HCT116 (cell line): ENCODE results near the gene SNRPA. TPM values are rescaled to one million over a fixed set of nuclear protein-coding genes. Genes with fewer than 3 reads are reported as not detected.

Source experiments
- ATAC-seq: fragments of 200-7000 bp; cut with Tn5 transposase; 2 replicates; pipeline ENCODE4 v1.9.1; 2020; ENCODE audit warnings: mild to moderate bottlenecking, moderate library complexity
- BruUV-seq: library from RNA; stranded (reverse); fragments of 400-500 nt; replicated peaks from 2 replicates; lab custom pipeline; 2021; lab: Mats Ljungman, UMichigan
- CTCF ChIA-PET: fragments of 300-600 bp; sonication (Branson Sonifier 250); formaldehyde crosslinking; loops from one replicate; lab custom pipeline; 2021; ENCODE audit warnings: antibody characterized with exemption; lab: Charles Lee
- POLR2A ChIA-PET: fragments of 300-600, 350-600 bp; sonication (Branson Sonifier 250); formaldehyde crosslinking; loops from one replicate; lab custom pipeline; 2021; ENCODE audit warnings: antibody characterized with exemption; lab: Charles Lee
- RAD21 ChIA-PET, 2 experiments: fragments of 300-600 bp; sonication (Branson Sonifier 250); formaldehyde crosslinking; loops; one replicate each; lab custom pipeline; 2023; ENCODE audit warnings: low total read pairs in 2 of 2; ENCODE audit not compliant: uncharacterized antibody in 2 of 2, unreplicated experiment in 2 of 2, low non-redundant PET in 1 of 2; lab: Charles Lee
- DNase-seq: peaks from one replicate; pipeline ENCODE4 v3.0.0-alpha.2; 2010; ENCODE audit warnings: low read depth, low spot score
- H2AFZ ChIP-seq: fragments of 200-600 bp; shearing (Covaris generic), sonication (generic); 2 replicates; pipeline ENCODE4 v1.6.1; 2017; ENCODE audit warnings: low read depth, mixed run types, mixed read lengths, antibody characterized with exemption, low read length; ENCODE audit not compliant: poor library complexity, severe bottlenecking
- H3K27ac ChIP-seq: 2 replicates; pipeline ENCODE4 v1.5.1; 2012; ENCODE audit warnings: low read depth, low read length
- H3K27me3 ChIP-seq: fragments of 200-600 bp; sonication (generic); 2 replicates; pipeline ENCODE4 v1.6.1; 2016; ENCODE audit warnings: mixed run types, low read length, mixed read lengths; ENCODE audit not compliant: insufficient read depth
- H3K36me3 ChIP-seq, 2 experiments: fragments of 200-500 bp in 1 of 2; fragments of 200-600 bp in 1 of 2; sonication (Bioruptor generic) in 1 of 2; sonication (generic) in 1 of 2; 2 replicates each; pipeline versions ENCODE4 v1.5.1 to v1.6.1; 2014 to 2016; ENCODE audit warnings: low read length in 2 of 2, inconsistent platforms in 1 of 2, mixed read lengths in 1 of 2, mixed run types in 1 of 2; ENCODE audit not compliant: insufficient read depth in 2 of 2, control insufficient read depth in 1 of 2
- H3K4me1 ChIP-seq, 2 experiments: fragments of 200-600 bp in 1 of 2; sonication (generic) in 1 of 2; 2 replicates each; pipeline versions ENCODE4 v1.5.1 to v1.6.1; 2012 to 2017; ENCODE audit warnings: low read length in 2 of 2, inconsistent platforms in 1 of 2, mild to moderate bottlenecking in 1 of 2, mixed read lengths in 1 of 2, mixed run types in 1 of 2, moderate library complexity in 1 of 2; ENCODE audit not compliant: insufficient read depth in 2 of 2, control insufficient read depth in 1 of 2
- H3K4me2 ChIP-seq: fragments of 200-600 bp; sonication (generic); 2 replicates; pipeline ENCODE4 v1.6.1; 2017; ENCODE audit warnings: mixed run types, low read length, mixed read lengths
- H3K4me3 ChIP-seq, 2 experiments: fragments of 200-600 bp in 1 of 2; sonication (generic) in 1 of 2; replicated peaks in 1 of 2; 2 replicates each; pipeline ENCODE4 v1.5.1; 2011 to 2016; ENCODE audit warnings: low read length in 2 of 2, control low read depth in 1 of 2, low read depth in 1 of 2, mild to moderate bottlenecking in 1 of 2, mixed read lengths in 1 of 2, mixed run types in 1 of 2
- H3K79me2 ChIP-seq: fragments of 200-600 bp; sonication (generic); 2 replicates; pipeline ENCODE4 v1.6.1; 2017; ENCODE audit warnings: mild to moderate bottlenecking, mixed run types, low read length, moderate library complexity, mixed read lengths; ENCODE audit not compliant: insufficient read depth
- H3K9ac ChIP-seq: fragments of 200-600 bp; sonication (generic); 2 replicates; pipeline ENCODE4 v1.6.1; 2016; ENCODE audit warnings: low read length, mixed read lengths
- H3K9me2 ChIP-seq: fragments of 200-600 bp; sonication (generic), shearing (Covaris generic); 2 replicates; pipeline ENCODE4 v1.6.1; 2017; ENCODE audit warnings: mixed run types, mild to moderate bottlenecking, moderate library complexity; ENCODE audit not compliant: insufficient read depth
- H3K9me3 ChIP-seq, 2 experiments: fragments of 200-500 bp in 1 of 2; fragments of 200-600 bp in 1 of 2; sonication (Bioruptor generic) in 1 of 2; sonication (generic) in 1 of 2; 2 replicates each; pipeline ENCODE4 v1.6.1; 2014 to 2017; ENCODE audit warnings: low read length in 2 of 2, mixed read lengths in 2 of 2, inconsistent platforms in 1 of 2, low read depth in 1 of 2, mild to moderate bottlenecking in 1 of 2, mixed run types in 1 of 2, moderate library complexity in 1 of 2; ENCODE audit not compliant: control insufficient read depth in 1 of 2, insufficient read depth in 1 of 2
- H4K20me1 ChIP-seq: fragments of 200-600 bp; sonication (generic), shearing (Covaris generic); 2 replicates; pipeline ENCODE4 v1.6.1; 2017; ENCODE audit warnings: mixed run types, mild to moderate bottlenecking, moderate library complexity; ENCODE audit not compliant: insufficient read depth
- CBX3 ChIP-seq: IDR thresholded peaks from 2 replicates; pipeline ENCODE4 v1.6.1; 2012; ENCODE audit warnings: low read depth
- CEBPB ChIP-seq: IDR thresholded peaks from 2 replicates; pipeline ENCODE4 v1.6.1; 2012; ENCODE audit warnings: low read depth
- ELF1 ChIP-seq: IDR thresholded peaks from 2 replicates; pipeline ENCODE4 v1.6.1; 2012; ENCODE audit warnings: low read depth, borderline replicate concordance
- EZH2 ChIP-seq: fragments of 200-600 bp; sonication (generic); IDR thresholded peaks from 2 replicates; pipeline ENCODE4 v1.6.1; 2017; ENCODE audit warnings: antibody characterized with exemption, mixed run types
- EZH2phosphoT487 ChIP-seq: fragments of 200-600 bp; IDR thresholded peaks from 2 replicates; pipeline ENCODE4 v1.6.1; 2018; ENCODE audit warnings: antibody characterized with exemption, borderline replicate concordance
- FOSL1 ChIP-seq: IDR thresholded peaks from 2 replicates; pipeline ENCODE4 v1.6.1; 2012; ENCODE audit warnings: low read depth
- JUND ChIP-seq: IDR thresholded peaks from 2 replicates; pipeline ENCODE4 v1.6.1; 2012
- MAX ChIP-seq: IDR thresholded peaks from 2 replicates; pipeline ENCODE4 v1.6.1; 2012
- POLR2A ChIP-seq: IDR thresholded peaks from 2 replicates; pipeline ENCODE4 v1.7.0; 2011; ENCODE audit warnings: borderline replicate concordance; ENCODE audit not compliant: insufficient read depth, insufficient read length; ENCODE audit errors: extremely low read depth
- POLR2AphosphoS5 ChIP-seq: IDR thresholded peaks from 2 replicates; pipeline ENCODE4 v1.6.1; 2011; ENCODE audit warnings: mild to moderate bottlenecking, low read depth, low read length, moderate library complexity
- RAD21 ChIP-seq: IDR thresholded peaks from 2 replicates; pipeline ENCODE4 v1.6.1; 2012; ENCODE audit warnings: low read depth, mild to moderate bottlenecking
- SIN3A ChIP-seq: IDR thresholded peaks from 2 replicates; pipeline ENCODE4 v1.6.1; 2012; ENCODE audit warnings: low read depth
- SP1 ChIP-seq: IDR thresholded peaks from 2 replicates; pipeline ENCODE4 v1.6.1; 2012; ENCODE audit warnings: low read depth
- TCF7L2 ChIP-seq: IDR thresholded peaks from 2 replicates; pipeline ENCODE4 v1.7.0; 2011; ENCODE audit warnings: borderline replicate concordance, inconsistent platforms; ENCODE audit not compliant: insufficient read depth, insufficient read length; ENCODE audit errors: extremely low read depth
- YY1 ChIP-seq: IDR thresholded peaks from 2 replicates; pipeline ENCODE4 v1.6.1; 2011; ENCODE audit warnings: low read length, low read depth, moderate library complexity, mild to moderate bottlenecking; ENCODE audit not compliant: insufficient replicate concordance; ENCODE audit errors: extremely low read depth
- ZBTB33 ChIP-seq: IDR thresholded peaks from 2 replicates; pipeline ENCODE4 v1.6.1; 2011; ENCODE audit warnings: mild to moderate bottlenecking, low read length, moderate library complexity; ENCODE audit not compliant: insufficient replicate concordance; ENCODE audit errors: extremely low read depth
- ZFX ChIP-seq: fragments of 450-650 bp; IDR thresholded peaks from 2 replicates; pipeline ENCODE4 v1.6.1; 2017
- ZNF274 ChIP-seq: fragments of 200-500 bp; sonication (Bioruptor generic); IDR thresholded peaks from 2 replicates; pipeline ENCODE4 v1.6.1; 2014; ENCODE audit warnings: mild to moderate bottlenecking, low read depth, low read length, inconsistent platforms
- intact Hi-C: fragments of 100-400 bp; cut with micrococcal nuclease; formaldehyde crosslinking; loops from 2 replicates; pipeline ENCODE4 v1.10.0; 2022
- total RNA-seq: library from RNA; stranded (reverse); gene quantifications from one replicate; pipeline ENCODE4 v1.2.1, GENCODE V29; 2021; ENCODE audit not compliant: unreplicated experiment
- TF ChIP-seq, protein P1 (sequence below): IDR thresholded peaks from 2 replicates; pipeline ENCODE4 v1.6.1; 2012; ENCODE audit warnings: low read depth
- TF ChIP-seq, protein P2 (sequence below), 3 experiments: fragments of 200-600 bp in 1 of 3; sonication (generic) in 1 of 3; IDR thresholded peaks in 2 of 3; conservative IDR thresholded peaks in 1 of 3; 2 replicates each; pipeline ENCODE4 v1.5.1; 2012 to 2017; ENCODE audit warnings: low read depth in 2 of 3, low read length in 2 of 3, antibody characterized with exemption in 1 of 3, borderline replicate concordance in 1 of 3, control low read depth in 1 of 3, mild to moderate bottlenecking in 1 of 3, mixed read lengths in 1 of 3, mixed run types in 1 of 3, moderate library complexity in 1 of 3; ENCODE audit not compliant: insufficient read depth in 1 of 3

The SNRPA gene
- total RNA-seq, 1 experiment from 2014 or later, result 170 TPM

- DNase-seq (peak; percentile 59), ATAC-seq (peak; percentile 41)
- intact Hi-C loops, result loop anchor here (5.0 kb wide), 1 partner anchor 78 kb away; the partner anchor contains the start of gene EGLN2
- Histone ChIP-seq H3K9ac (peak overlapping the region; percentile 95), H2AFZ (no peak overlapping the region), H3K4me3 (peak overlapping the region; percentile 63 to 84), H3K27ac (peak overlapping the region; percentile 92), H3K36me3 (peaks cover 0 to 12% of the 10 kb centered on the region in 2 experiments; a peak in 2 of 4 replicates), H3K4me1 (peaks cover 13 to 67% of the 10 kb centered on the region in 2 experiments), H3K9me3 (no peaks in the 10 kb centered on the region), H3K9me2 (no peaks in the 10 kb centered on the region), H3K27me3 (no peaks in the 10 kb centered on the region), H4K20me1 (no peaks in the 10 kb centered on the region), H3K4me2 (peak overlapping the region; percentile 97), H3K79me2 (peaks cover 66% of the 10 kb centered on the region)
- ChIA-PET POLR2A (interaction anchor here (0.7 kb wide), 1 partner anchor 32 kb away, joined by 3 read pairs; the partner anchor contains the start of genes ACTMAP and SNRPA), CTCF (no interaction called here), RAD21 (no interaction called here)
- BruUV-seq, result no TSS peak
- TF ChIP-seq ZBTB33, result peak; percentile 34
- TF ChIP-seq, protein P1, sequence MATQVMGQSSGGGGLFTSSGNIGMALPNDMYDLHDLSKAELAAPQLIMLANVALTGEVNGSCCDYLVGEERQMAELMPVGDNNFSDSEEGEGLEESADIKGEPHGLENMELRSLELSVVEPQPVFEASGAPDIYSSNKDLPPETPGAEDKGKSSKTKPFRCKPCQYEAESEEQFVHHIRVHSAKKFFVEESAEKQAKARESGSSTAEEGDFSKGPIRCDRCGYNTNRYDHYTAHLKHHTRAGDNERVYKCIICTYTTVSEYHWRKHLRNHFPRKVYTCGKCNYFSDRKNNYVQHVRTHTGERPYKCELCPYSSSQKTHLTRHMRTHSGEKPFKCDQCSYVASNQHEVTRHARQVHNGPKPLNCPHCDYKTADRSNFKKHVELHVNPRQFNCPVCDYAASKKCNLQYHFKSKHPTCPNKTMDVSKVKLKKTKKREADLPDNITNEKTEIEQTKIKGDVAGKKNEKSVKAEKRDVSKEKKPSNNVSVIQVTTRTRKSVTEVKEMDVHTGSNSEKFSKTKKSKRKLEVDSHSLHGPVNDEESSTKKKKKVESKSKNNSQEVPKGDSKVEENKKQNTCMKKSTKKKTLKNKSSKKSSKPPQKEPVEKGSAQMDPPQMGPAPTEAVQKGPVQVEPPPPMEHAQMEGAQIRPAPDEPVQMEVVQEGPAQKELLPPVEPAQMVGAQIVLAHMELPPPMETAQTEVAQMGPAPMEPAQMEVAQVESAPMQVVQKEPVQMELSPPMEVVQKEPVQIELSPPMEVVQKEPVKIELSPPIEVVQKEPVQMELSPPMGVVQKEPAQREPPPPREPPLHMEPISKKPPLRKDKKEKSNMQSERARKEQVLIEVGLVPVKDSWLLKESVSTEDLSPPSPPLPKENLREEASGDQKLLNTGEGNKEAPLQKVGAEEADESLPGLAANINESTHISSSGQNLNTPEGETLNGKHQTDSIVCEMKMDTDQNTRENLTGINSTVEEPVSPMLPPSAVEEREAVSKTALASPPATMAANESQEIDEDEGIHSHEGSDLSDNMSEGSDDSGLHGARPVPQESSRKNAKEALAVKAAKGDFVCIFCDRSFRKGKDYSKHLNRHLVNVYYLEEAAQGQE, result no peak
- TF ChIP-seq SP1, result peak; percentile 89
- TF ChIP-seq SIN3A, result peak; percentile 67
- TF ChIP-seq JUND, result no peak
- no peak for TF ChIP-seq TCF7L2
- TF ChIP-seq, protein P2, sequence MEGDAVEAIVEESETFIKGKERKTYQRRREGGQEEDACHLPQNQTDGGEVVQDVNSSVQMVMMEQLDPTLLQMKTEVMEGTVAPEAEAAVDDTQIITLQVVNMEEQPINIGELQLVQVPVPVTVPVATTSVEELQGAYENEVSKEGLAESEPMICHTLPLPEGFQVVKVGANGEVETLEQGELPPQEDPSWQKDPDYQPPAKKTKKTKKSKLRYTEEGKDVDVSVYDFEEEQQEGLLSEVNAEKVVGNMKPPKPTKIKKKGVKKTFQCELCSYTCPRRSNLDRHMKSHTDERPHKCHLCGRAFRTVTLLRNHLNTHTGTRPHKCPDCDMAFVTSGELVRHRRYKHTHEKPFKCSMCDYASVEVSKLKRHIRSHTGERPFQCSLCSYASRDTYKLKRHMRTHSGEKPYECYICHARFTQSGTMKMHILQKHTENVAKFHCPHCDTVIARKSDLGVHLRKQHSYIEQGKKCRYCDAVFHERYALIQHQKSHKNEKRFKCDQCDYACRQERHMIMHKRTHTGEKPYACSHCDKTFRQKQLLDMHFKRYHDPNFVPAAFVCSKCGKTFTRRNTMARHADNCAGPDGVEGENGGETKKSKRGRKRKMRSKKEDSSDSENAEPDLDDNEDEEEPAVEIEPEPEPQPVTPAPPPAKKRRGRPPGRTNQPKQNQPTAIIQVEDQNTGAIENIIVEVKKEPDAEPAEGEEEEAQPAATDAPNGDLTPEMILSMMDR (IDR thresholded peaks at IDR 0.05 in 2 of 3, conservative IDR thresholded peaks at IDR 0.05 in 1 of 3; ENCODE audit: borderline replicate concordance in 1 of 3, insufficient read depth in 1 of 3, low read depth in 2 of 3, low read length in 2 of 3), result no peak
- peak; percentile 90 for TF ChIP-seq MAX
- peak; percentile 60 for TF ChIP-seq POLR2AphosphoS5
- TF ChIP-seq EZH2phosphoT487, result no peak
- TF ChIP-seq CEBPB, result no peak
- no peak; the same call in 1 of the 2 replicates for TF ChIP-seq FOSL1
- TF ChIP-seq RAD21, result no peak
- TF ChIP-seq ZFX, result no peak
- no peak for TF ChIP-seq ELF1
- TF ChIP-seq POLR2A, result no peak
- no peak for TF ChIP-seq CBX3
- TF ChIP-seq ZNF274, result no peak
- no peak for TF ChIP-seq EZH2
- TF ChIP-seq YY1, result no peak
Measured at GRCh38 chr19:40718774-40719391, 32.1 kb upstream of the SNRPA start.
